Lower lobe of right lung (tissue), 2 donors: ENCODE results near the gene MT2A. TPM values are rescaled to one million over a fixed set of nuclear protein-coding genes. Genes with fewer than 3 reads are reported as not detected.

ENCODE experiments used
- ATAC-seq, 2 donors: fragments of 200-7000 bp; cut with Tn5 transposase; one replicate each; pipeline ENCODE4 v1.9.1; 2020 to 2022; ENCODE audit warnings: mild to moderate bottlenecking in 2 of 2, moderate library complexity in 2 of 2
- DNase-seq: peaks from one replicate; pipeline ENCODE4 v3.0.0-alpha.2; 2020
- H3K27ac ChIP-seq: fragments of 200-600 bp; one replicate; pipeline ENCODE4 v1.8.0; 2022
- H3K27me3 ChIP-seq: fragments of 200-600 bp; one replicate; pipeline ENCODE4 v1.8.0; 2022; ENCODE audit warnings: low read depth
- H3K36me3 ChIP-seq: fragments of 200-600 bp; one replicate; pipeline ENCODE4 v1.8.0; 2022; ENCODE audit warnings: mild to moderate bottlenecking
- H3K4me1 ChIP-seq: fragments of 200-600 bp; one replicate; pipeline ENCODE4 v1.8.0; 2022
- H3K4me3 ChIP-seq: fragments of 200-600 bp; one replicate; pipeline ENCODE4 v1.8.0; 2022; ENCODE audit warnings: mild to moderate bottlenecking
- H3K9me3 ChIP-seq: fragments of 200-600 bp; one replicate; pipeline ENCODE4 v1.8.0; 2022
- intact Hi-C: fragments of 100-400 bp; cut with DNase I; formaldehyde crosslinking; loops from one replicate; pipeline ENCODE4 v1.11.0; 2022
- total RNA-seq: library from RNA; stranded (reverse); fragmentation: NEBNext Ultra II Directional; extraction: Animal tissue kit (Norgen Biotek cat#: 25700); gene quantifications from one replicate; pipeline ENCODE4 v1.2.1, GENCODE V29; 2021
- TF ChIP-seq, protein P1 (sequence below): fragments of 200-600 bp; IDR thresholded peaks from one replicate; pipeline ENCODE4 v1.8.0; 2022; ENCODE audit warnings: antibody characterized with exemption, mild to moderate bottlenecking
- donor health status: DM: no; HTN: yes; CAD: no; lungs with severe emphysema.

The MT2A gene
- total RNA-seq, 1 donor from 2014 or later: 223 TPM

DNA sequence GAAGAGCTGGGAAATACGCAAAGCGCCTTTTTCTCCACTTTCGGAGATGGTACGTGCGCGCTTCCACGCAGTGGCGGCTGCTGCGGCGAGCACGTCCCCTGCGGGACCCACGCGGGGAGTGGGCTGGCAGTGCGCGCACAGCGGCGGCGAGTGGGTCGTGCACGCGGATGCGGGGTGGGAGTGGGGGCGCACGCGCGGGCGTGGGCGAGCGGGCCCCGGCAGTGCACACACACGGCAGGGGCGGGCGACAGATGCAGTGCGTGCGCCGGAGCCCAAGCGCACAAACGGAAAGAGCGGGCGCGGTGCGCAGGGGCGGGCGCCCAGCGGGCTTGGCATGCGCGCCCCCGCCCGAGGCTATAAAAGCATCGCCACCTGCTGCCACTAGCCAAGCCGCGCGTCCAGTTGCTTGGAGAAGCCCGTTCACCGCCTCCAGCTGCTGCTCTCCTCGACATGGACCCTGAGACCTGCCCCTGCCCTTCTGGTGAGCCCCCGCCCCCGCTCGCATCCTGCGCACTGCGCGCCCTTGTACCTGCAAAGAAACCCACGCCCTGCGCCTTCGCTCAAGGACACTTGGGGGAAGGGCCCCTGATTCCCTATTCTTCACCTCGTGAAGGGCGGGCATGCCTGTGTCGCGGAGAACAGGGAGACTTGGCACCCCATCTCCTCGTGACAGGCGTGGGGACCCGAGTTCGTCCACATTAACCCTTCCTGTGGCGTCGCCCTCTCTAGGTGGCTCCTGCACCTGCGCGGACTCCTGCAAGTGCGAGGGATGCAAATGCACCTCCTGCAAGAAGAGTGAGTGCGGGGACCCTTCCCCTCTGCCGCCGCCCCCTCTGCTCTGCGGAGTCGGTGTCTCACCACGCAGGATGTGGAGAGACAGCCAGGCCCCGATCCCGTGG, 19.0 kb upstream of the MT2A start, which contains the start of gene MT3:
MT3 (plus strand) TSS at position 388 of the 899 bp plus-strand sequence; CDS start at position 451, 63 bp downstream.
- DNase-seq (no peak), ATAC-seq (peak in 1 of 2 donors; percentile 14)
- TF ChIP-seq, protein P1, sequence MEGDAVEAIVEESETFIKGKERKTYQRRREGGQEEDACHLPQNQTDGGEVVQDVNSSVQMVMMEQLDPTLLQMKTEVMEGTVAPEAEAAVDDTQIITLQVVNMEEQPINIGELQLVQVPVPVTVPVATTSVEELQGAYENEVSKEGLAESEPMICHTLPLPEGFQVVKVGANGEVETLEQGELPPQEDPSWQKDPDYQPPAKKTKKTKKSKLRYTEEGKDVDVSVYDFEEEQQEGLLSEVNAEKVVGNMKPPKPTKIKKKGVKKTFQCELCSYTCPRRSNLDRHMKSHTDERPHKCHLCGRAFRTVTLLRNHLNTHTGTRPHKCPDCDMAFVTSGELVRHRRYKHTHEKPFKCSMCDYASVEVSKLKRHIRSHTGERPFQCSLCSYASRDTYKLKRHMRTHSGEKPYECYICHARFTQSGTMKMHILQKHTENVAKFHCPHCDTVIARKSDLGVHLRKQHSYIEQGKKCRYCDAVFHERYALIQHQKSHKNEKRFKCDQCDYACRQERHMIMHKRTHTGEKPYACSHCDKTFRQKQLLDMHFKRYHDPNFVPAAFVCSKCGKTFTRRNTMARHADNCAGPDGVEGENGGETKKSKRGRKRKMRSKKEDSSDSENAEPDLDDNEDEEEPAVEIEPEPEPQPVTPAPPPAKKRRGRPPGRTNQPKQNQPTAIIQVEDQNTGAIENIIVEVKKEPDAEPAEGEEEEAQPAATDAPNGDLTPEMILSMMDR: no peak
- Histone ChIP-seq H3K9me3 (no peaks in the 10 kb centered on the region), H3K27me3 (peaks cover 32% of the 10 kb centered on the region), H3K27ac (no peak within 1 kb of the TSS), H3K4me3 (peak within 1 kb of the TSS; percentile 42), H3K36me3 (no peaks in the 10 kb centered on the region), H3K4me1 (peaks cover 11% of the 10 kb centered on the region)
- intact Hi-C loops: no loop called here

GRCh38 chr16:56591377-56592060, 16.9 kb upstream of the MT2A start:
- intact Hi-C loops: no loop called here
- TF ChIP-seq, protein P1: no peak
- H3K27me3 ChIP-seq: peaks cover 32% of the 10 kb centered on the region
- ATAC-seq: peak in 1 of 2 donors; percentile 49
- DNase-seq: no peak
- no peaks in the 10 kb centered on the region for H3K36me3 ChIP-seq
- H3K9me3 ChIP-seq: no peaks in the 10 kb centered on the region
- H3K4me1 ChIP-seq: peaks cover 11% of the 10 kb centered on the region
- H3K27ac ChIP-seq: no peak overlapping the region
- no peak overlapping the region for H3K4me3 ChIP-seq

DNA sequence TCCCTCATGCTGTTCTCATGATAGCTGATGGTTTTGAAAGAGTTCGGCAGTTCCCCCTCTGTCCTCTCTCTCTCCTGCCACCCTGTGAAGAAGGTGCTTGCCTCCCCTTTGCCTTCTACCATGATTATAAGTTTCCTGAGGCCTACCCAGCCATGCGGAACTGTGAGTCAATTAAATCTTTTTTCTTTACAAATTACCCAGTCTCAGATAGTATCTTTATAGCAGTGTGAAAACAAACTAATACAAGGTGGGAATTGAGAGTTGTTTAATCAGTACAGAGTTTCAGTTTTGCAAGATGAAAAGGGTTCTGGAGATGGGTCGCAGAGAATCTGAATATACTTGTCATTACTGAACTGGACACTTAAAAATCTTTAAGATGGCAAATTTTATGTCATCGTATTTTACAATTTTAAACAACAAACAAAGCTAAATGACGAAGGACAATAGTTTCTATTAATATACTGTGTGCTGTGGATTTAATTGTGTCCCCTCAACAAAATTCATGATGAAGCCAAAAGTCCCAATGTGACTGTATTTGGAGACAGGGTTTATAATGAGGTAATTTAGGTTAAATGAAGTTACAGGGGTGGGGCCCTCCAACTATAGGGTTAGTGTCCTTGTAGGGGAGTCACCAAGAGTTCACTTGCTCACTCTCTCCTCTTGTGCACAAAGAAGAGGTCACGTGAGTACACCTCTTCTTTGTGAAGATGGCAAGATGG, 14.7 kb upstream of the MT2A start:
- TF ChIP-seq, protein P1: no peak
- no peak overlapping the region for H3K27ac ChIP-seq
- no peak overlapping the region for H3K4me3 ChIP-seq
- H3K4me1 ChIP-seq: peaks cover 11% of the 10 kb centered on the region
- peaks cover 23% of the 10 kb centered on the region for H3K27me3 ChIP-seq
- intact Hi-C loops: no loop called here
- no peaks in the 10 kb centered on the region for H3K36me3 ChIP-seq
- no peaks in the 10 kb centered on the region for H3K9me3 ChIP-seq
- ATAC-seq (no peak), DNase-seq (no peak)

- peaks cover 6% of the 10 kb centered on the region for H3K4me1 ChIP-seq
- H3K27me3 ChIP-seq: peaks cover 17% of the 10 kb centered on the region
- H3K27ac ChIP-seq: no peak overlapping the region
- H3K36me3 ChIP-seq: no peaks in the 10 kb centered on the region
- TF ChIP-seq, protein P1: no peak
- H3K4me3 ChIP-seq: no peak overlapping the region
- ATAC-seq (no peak), DNase-seq (no peak)
- intact Hi-C loops: no loop called here
- no peaks in the 10 kb centered on the region for H3K9me3 ChIP-seq
Measured at GRCh38 chr16:56594292-56594619, 14.1 kb upstream of the MT2A start.

DNA sequence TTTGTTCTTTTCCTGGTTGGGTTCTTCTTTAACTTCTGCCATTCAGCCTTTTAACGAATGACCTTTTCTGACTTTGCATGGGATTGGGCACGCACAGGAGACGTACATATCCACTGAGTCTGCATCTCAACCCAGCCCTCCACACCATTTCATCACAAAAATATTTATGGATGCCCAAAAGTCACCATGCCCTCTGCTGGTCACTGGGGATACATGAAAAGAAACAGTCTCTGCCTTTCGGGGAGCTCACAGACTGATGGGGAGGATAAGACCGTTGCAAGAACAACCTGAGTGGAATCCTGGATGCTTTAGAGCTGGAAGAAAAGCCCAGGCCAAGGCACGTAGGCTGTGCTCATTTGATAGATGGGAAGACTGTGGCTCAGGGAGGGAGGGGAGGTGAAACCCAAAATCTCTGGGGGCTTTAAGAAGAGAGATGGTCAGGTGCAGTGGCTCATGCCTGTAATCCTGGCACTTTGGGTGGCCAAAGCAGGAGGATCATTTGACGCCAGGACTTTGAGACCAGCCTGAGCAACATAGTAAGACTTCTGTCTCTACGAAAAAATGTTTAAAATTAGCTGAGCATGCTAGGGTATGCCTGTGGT, 7.9 kb upstream of the MT2A start:
- TF ChIP-seq, protein P1: peak; percentile 62
- Histone ChIP-seq H3K4me3 (no peak overlapping the region), H3K4me1 (peaks cover 5% of the 10 kb centered on the region), H3K36me3 (no peaks in the 10 kb centered on the region), H3K27ac (no peak overlapping the region), H3K9me3 (no peaks in the 10 kb centered on the region), H3K27me3 (no peaks in the 10 kb centered on the region)
- DNase-seq: no peak
- peak; percentile 56 to 63 for ATAC-seq
- intact Hi-C loops: no loop called here
